HG03159 (cell line): ENCODE measurements around the gene RERE.

Experiments
- ATAC-seq: cut with Tn5 transposase; IDR thresholded peaks from one replicate; pipeline ENCODE4 v1.9.1; 2021; ENCODE audit warnings: mild to moderate bottlenecking, moderate library complexity; ENCODE audit not compliant: unreplicated experiment

RERE gene

GRCh38 chr1:8587784-8588183 lies 229.7 kb downstream of the RERE start:
- no peak for ATAC-seq

GRCh38 chr1:8586438-8586837 lies 231.0 kb downstream of the RERE start:
- ATAC-seq: no peak

GRCh38 chr1:8584316-8584715 lies 233.1 kb downstream of the RERE start:
- ATAC-seq: no peak

GRCh38 chr1:8583031-8583430 lies 234.4 kb downstream of the RERE start:
- no peak for ATAC-seq

GRCh38 chr1:8580566-8580965 lies 236.9 kb downstream of the RERE start:
- no peak for ATAC-seq

- ATAC-seq: no peak
Measured at GRCh38 chr1:8578936-8579335, 238.5 kb downstream of the RERE start.

GRCh38 chr1:8578132-8578877 lies 239.1 kb downstream of the RERE start:
- no peak for ATAC-seq

GRCh38 chr1:8574985-8575384 lies 242.5 kb downstream of the RERE start:
- no peak for ATAC-seq

GRCh38 chr1:8572106-8572505 lies 245.3 kb downstream of the RERE start:
- ATAC-seq: no peak

- no peak for ATAC-seq
Measured at GRCh38 chr1:8571200-8571984, 246.0 kb downstream of the RERE start.

GRCh38 chr1:8570465-8570864 lies 247.0 kb downstream of the RERE start:
- no peak for ATAC-seq

GRCh38 chr1:8569242-8569641 lies 248.2 kb downstream of the RERE start:
- ATAC-seq: no peak

- ATAC-seq: no peak
Measured at GRCh38 chr1:8568837-8569236, 248.6 kb downstream of the RERE start.

- no peak for ATAC-seq
Measured at GRCh38 chr1:8567146-8567545, 250.3 kb downstream of the RERE start.

GRCh38 chr1:8565802-8566201 lies 251.6 kb downstream of the RERE start:
- no peak for ATAC-seq

- ATAC-seq: no peak
Measured at GRCh38 chr1:8563944-8564537, 253.4 kb downstream of the RERE start.

GRCh38 chr1:8562881-8563865 lies 254.3 kb downstream of the RERE start:
- no peak for ATAC-seq

- no peak for ATAC-seq
Measured at GRCh38 chr1:8562222-8562621, 255.2 kb downstream of the RERE start.

- no peak for ATAC-seq
Measured at GRCh38 chr1:8560611-8561544, 256.6 kb downstream of the RERE start.

GRCh38 chr1:8560035-8560434 lies 257.4 kb downstream of the RERE start:
- ATAC-seq: no peak
